ENCODE data around the gene NFE2L3. TPM values are rescaled to one million over a fixed set of nuclear protein-coding genes. Genes with fewer than 3 reads are reported as not detected.
A peak's percentile ranks its signal among the peaks of the same experiment; 100 is the strongest.

Gene NFE2L3
- total and polyA plus RNA-seq, 2 donors (not counting 3 experiments of a cell fraction or from before 2014, with no cell fraction given): 29.6 to 40.2 TPM

GRCh38 chr7:26143298-26144048 is 8.5 kb upstream of the NFE2L3 start:
- no TSS peak for BruUV-seq (replicated peaks)
- Histone ChIP-seq H3K9me1 (replicated peaks; ENCODE audit: control insufficient read depth, extremely low read depth, insufficient read depth, low read length) (no peaks in the 10 kb centered on the region), H3K4me2 (ENCODE audit: insufficient read depth, low read length) (no peak overlapping the region), H3K27me3 (ENCODE audit: control insufficient read depth in 2 of 2, insufficient read depth in 2 of 2, low read length in 2 of 2) (peaks cover 5 to 6% of the 10 kb centered on the region in 2 experiments), H2AFZ (ENCODE audit: low read depth, low read length) (no peak overlapping the region), H3K79me2 (ENCODE audit: control insufficient read depth, insufficient read depth, low read length) (no peaks in the 10 kb centered on the region), H3K27ac (ENCODE audit: insufficient read depth, low read depth, low read length) (no peak overlapping the region), H3K36me3 (ENCODE audit: control insufficient read depth in 2 of 2, extremely low read depth in 1 of 2, insufficient read depth in 2 of 2, low read length in 2 of 2) (no peaks in the 10 kb centered on the region), H3K9me3 (replicated peaks; ENCODE audit: control insufficient read depth, insufficient read depth, low read length) (no peaks in the 10 kb centered on the region), H4K20me1 (replicated peaks; ENCODE audit: control insufficient read depth, extremely low read depth, insufficient read depth, low read length) (no peaks in the 10 kb centered on the region), H3K9ac (replicated peaks; ENCODE audit: extremely low read depth, insufficient read depth, low read length) (no peak overlapping the region), H3K4me3 (replicated peaks in 1 of 3; ENCODE audit: insufficient read depth in 1 of 3, low read depth in 1 of 3, low read length in 3 of 3) (no peak overlapping the region), H3K4me1 (ENCODE audit: control insufficient read depth, extremely low read depth, insufficient read depth, low read length) (no peaks in the 10 kb centered on the region)
- dilution Hi-C loops (cut with MboI; ENCODE audit: extremely low pct_ligation_motif_present, low sequenced_read_pairs) (no loop called here), intact Hi-C loops (cut with micrococcal nuclease) (no loop called here)
- ChIA-PET POLR2A (no interaction called here), CTCF (interaction anchor here (1.3 kb wide), 1 partner anchor 53 kb away, joined by 5 read pairs; no protein-coding TSS in a partner anchor)
- FAIRE-seq (peak; percentile 33), DNase-seq (ENCODE audit: low read depth, low spot score) (no peak)
- no peak for TF ChIP-seq POLR2A (IDR thresholded peaks at IDR 0.05; ENCODE audit: low read depth, low read length)
- TF ChIP-seq JUN (IDR thresholded peaks at IDR 0.05; ENCODE audit: borderline replicate concordance, insufficient read depth, insufficient read length, low read depth): no peak
- TF ChIP-seq EZH2 (IDR thresholded peaks at IDR 0.05; ENCODE audit: borderline replicate concordance, low read depth, low read length, severe bottlenecking): no peak
- no peak for TF ChIP-seq POLR2AphosphoS5 (IDR thresholded peaks at IDR 0.05; ENCODE audit: insufficient read depth, low read depth, low read length)
- no peak for TF ChIP-seq GATA2 (IDR thresholded peaks at IDR 0.05; ENCODE audit: insufficient read depth, insufficient read length, low read depth, low read length)

All from endothelial cell of umbilical vein (primary cell).